ENCODE measurements around the gene BNIPL.

Gene BNIPL

GRCh38 chr1:151011154-151011850 lies 25.1 kb upstream of the BNIPL start:
- no peak for DNase-seq

DNA sequence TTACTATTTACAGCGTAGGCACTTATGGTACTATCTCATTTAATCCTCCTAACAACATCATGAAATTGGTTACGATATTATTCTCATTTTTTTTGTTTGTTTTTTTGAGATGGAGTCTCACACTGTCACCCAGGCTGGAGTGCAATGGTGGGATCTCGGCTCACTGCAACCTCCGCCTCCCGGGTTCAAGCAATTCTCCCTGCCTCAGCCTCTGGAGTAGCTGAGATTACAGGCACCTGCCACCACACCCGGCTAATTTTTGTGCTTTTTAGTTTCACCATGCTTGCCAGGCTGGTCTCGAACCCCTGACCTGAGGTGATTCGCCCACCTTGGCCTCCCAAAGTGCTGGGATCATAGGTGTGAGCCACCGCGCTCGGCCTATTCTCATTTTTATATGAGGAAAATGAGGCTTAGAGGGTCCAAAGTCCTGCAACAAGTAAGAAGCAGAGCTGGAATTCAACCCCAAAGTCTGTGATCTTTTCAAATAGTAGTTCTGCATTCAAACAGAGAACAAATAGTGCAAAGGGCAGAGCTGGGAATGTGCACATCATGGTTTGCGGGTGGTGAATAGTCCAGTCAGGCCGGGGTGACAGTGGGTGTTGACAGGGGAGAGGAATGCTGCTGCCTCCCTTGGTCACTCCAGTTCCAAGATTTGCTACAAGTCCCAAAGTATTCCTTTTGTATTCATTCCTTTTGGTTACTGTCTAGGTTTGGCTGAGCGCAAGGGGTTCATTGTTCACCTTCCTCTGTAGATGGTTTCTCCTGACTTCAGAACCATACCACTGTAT lies 23.5 kb upstream of the BNIPL start:
- DNase-seq: no peak

- no peak for DNase-seq
Measured at GRCh38 chr1:151013518-151013917, 22.9 kb upstream of the BNIPL start.

DNA sequence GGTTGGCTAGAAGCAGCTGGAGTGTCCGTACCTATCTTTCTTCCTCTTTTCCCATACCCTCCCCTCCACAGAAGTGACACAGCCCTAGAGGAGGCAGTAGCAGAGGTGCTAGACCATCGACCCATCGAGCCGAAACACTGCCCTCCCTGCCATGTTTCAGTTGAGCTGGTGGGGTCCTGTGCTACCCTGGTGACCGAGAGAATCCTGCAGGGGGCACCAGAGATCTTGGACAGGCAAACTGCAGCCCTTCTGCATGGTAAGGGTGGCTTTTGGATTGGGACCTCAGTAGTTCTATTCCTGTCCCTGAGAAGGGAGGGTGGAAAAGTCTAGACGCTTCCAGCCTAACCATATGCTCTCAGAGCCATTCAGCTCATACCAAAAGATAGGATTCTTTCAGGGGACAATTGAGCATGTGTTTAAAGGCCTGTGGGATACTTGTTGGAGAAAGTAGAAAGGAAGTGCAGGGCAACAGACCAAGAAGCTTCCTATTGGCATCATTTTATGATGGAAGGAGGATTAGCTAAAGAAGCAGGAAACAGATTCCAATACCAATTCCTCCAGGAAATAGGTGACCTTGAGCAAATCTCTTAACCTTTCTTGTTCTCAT lies 11.7 kb upstream of the BNIPL start:
- peak; percentile 61 for DNase-seq

DNA sequence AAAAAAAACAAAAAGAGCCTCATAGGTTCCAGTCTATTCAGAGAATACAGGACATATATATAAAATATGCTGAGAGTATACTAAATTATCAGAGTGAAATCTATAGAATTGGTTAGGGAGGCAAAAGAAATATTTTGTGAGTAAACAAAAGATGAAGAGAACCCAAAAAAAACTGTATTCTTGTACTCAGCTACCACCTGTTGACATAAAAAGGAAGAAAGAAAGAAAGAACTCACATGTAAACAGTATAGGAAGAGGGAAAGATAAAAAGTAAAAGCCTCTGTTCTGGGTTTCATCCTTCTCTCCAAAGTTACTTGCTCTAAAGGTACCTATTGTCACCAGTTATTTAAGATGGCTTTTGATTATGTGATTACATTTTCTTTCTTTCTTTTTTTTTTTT lies 9.9 kb upstream of the BNIPL start:
- no peak for DNase-seq

DNA sequence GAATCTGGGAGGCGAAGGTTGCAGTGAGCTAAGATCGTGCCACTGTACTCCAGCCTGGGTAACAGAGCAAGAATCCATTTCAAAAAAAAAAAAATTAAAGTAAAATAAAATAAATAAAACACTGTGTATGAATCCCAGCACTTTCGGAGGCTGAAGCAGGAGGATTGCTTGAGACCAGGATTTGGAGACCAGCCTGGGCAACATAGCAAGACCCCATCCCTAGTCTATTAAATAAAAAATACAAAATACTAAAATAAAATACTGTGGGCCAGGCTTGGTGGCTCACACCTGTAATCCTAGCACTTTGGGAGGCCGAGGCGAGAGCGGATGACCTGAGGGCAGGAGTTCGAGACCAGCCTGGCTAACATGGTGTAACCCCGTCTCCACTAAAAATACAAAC lies 4.2 kb upstream of the BNIPL start:
- DNase-seq: no peak

- DNase-seq: no peak
Measured at GRCh38 chr1:151035167-151035566, 1.2 kb upstream of the BNIPL start.

DNA sequence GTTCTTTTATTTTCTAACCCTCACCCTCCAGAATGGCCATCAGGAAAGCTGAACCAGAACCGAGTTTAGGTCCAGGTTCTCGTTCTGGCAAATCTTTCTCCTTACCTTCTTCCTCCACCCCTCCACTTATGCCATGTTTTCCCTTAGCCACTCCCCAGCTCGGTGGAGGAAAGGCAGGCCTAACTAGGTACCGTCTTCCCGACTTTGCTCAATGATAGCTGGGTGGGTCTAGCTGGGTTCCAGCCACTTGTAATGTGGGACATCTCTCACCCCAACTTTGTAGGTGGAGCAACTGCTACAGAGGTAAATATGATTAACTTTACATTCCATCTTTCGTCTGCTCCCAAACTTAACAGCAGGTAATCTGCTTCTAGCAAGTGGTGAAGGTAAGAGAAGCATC lies 646 bp downstream of the BNIPL start:
- no peak for DNase-seq

- no peak for DNase-seq
Measured at GRCh38 chr1:151039521-151039920, 3.1 kb downstream of the BNIPL start.

- no peak for DNase-seq
Measured at GRCh38 chr1:151043163-151043562, 6.8 kb downstream of the BNIPL start.

- DNase-seq: no peak
Measured at GRCh38 chr1:151047591-151047924, 11.2 kb downstream of the BNIPL start, which contains the start of gene C1orf56. Gene C1orf56 (plus strand): TSS chr1:151047751. CDS start chr1:151047848, 97 bp downstream.

DNA sequence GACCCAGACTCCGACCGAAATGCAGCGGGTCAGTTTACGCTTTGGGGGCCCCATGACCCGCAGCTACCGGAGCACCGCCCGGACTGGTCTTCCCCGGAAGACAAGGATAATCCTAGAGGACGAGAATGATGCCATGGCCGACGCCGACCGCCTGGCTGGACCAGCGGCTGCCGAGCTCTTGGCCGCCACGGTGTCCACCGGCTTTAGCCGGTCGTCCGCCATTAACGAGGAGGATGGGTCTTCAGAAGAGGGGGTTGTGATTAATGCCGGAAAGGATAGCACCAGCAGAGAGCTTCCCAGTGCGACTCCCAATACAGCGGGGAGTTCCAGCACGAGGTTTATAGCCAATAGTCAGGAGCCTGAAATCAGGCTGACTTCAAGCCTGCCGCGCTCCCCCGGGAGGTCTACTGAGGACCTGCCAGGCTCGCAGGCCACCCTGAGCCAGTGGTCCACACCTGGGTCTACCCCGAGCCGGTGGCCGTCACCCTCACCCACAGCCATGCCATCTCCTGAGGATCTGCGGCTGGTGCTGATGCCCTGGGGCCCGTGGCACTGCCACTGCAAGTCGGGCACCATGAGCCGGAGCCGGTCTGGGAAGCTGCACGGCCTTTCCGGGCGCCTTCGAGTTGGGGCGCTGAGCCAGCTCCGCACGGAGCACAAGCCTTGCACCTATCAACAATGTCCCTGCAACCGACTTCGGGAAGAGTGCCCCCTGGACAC lies 11.7 kb downstream of the BNIPL start:
- no peak for DNase-seq

DNA sequence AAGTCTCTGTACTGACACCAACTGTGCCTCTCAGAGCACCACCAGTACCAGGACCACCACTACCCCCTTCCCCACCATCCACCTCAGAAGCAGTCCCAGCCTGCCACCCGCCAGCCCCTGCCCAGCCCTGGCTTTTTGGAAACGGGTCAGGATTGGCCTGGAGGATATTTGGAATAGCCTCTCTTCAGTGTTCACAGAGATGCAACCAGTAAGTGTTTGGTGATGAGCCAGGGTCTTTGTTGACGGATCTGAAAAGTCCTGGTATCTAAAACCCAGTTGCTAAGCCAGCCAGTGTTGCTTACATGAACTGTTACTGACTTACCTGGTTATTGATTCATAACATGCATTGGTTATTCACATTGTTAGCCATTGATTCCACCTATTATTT lies 12.3 kb downstream of the BNIPL start:
- DNase-seq: no peak

DNA sequence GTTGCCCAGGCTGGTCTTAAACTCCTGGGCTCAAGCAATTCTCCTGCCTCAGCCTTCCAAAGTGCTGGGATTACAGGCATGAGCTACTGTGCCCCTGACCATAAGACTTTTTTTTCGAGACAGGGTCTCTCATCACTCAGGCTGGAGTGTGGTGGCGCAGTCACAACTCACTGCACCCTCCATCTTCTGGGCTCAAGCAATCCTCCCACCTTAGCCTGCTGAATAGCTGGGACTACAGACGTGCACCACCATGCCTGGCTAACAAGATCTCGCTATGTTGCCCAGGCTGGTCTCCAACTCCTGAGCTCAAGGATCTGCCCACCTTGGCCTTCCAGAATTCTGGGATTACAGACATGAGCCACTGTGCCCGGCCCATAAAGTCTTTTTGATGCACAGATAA lies 13.1 kb downstream of the BNIPL start:
- DNase-seq: no peak

GRCh38 chr1:151050051-151050688 lies 13.8 kb downstream of the BNIPL start:
- DNase-seq: no peak

- DNase-seq: no peak
Measured at GRCh38 chr1:151051356-151052009, 15.1 kb downstream of the BNIPL start.

- DNase-seq: no peak
Measured at GRCh38 chr1:151054971-151055547, 18.7 kb downstream of the BNIPL start.

GRCh38 chr1:151055581-151055980 lies 19.2 kb downstream of the BNIPL start:
- no peak for DNase-seq

GRCh38 chr1:151056149-151056548 lies 19.8 kb downstream of the BNIPL start:
- no peak for DNase-seq

DNA sequence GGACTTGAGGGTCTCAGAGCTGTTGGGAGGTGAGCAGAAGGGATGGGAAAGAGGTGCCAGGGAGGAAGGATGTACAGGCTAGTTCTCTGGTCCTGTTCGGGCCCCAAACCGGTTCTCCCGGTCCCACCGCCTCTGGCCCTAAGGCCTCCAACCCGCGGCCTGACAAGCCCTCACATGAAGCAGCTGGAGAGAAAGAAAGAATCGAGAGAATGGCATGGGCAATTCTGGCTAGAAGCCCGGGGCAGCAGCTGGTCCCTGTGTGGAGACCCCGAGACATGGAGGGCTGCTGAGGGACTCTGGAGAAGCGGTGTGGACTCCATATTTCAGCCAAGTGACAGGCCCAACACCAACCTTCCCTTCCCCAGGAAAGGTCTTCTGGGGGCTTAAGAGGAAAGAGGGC lies 22.3 kb downstream of the BNIPL start:
- peak; percentile 10 for DNase-seq

DNA sequence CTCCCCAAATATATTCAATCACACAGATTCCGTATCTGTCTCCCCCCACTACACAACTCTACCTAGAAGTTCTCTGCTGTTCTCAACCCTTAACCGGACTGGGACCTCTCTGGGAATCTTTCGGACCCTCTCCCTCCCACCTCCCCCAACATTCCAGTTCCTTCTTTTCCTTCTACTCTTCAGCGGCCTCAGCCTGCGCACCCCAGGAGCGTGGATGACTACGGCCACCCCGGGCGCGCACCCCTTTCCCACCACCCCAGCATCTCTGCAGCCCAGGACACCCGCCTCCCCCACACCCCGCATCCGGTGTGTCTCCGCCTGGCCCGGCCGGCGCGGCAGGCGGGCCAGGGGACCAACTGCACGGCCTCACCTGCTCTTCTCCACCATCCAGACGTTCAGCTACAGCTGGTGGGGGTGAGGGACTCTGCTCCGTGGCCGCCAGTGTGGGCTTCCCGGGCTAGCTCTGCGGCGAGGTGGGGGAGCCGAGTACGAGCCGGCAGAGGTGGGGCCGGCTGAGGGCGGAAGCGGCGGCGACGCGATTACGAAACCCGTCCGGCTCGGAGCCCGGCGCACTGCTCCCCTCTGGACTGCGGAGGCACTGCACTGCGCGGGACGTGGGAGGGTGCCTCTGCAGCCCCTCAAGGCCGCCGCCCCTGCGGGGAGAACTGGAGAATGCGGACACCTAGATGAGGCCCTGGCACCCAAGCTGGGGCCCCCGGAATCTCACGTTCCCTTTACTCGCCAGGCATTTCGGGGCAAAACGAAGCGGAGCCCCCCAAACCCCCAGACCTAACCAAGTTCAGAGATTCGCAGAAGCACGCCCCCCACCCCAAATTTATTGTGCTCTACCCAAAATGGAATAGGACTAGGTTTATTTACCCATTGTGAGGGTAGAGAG lies 23.0 kb downstream of the BNIPL start, which contains the start of gene CDC42SE1:
TSS of gene CDC42SE1 (minus strand) at position 514 of the 898 bp plus-strand sequence. CDS start 3,892 bp downstream, outside the sequence.
- peak; percentile 83 for DNase-seq

Measured in NK-92 treated with Interleukin-12 subunit alpha and Interleukin-12 subunit beta, amount 100 ng/mL, for 24 hours (cell line).